GM18907 (cell line): ENCODE data around the gene ELF1.
"Not testable (repeated sequence)": the region's sequence is repeated elsewhere in the genome, so short reads cannot be mapped to it uniquely, and the experiment has no call there.

Experiments
- ATAC-seq: cut with Tn5 transposase; IDR thresholded peaks from one replicate; pipeline ENCODE4 v1.9.1; 2021; ENCODE audit warnings: mild to moderate bottlenecking, moderate library complexity; ENCODE audit not compliant: unreplicated experiment

The ELF1 gene

GRCh38 chr13:40941581-40941980 lies 77.5 kb downstream of the ELF1 start:
- no peak for ATAC-seq

GRCh38 chr13:40940841-40941240 lies 78.3 kb downstream of the ELF1 start:
- no peak for ATAC-seq

- ATAC-seq: peak; percentile 76
Observed at GRCh38 chr13:40933508-40934204, 85.5 kb downstream of the ELF1 start.

- ATAC-seq: no peak
Observed at GRCh38 chr13:40932252-40932651, 86.9 kb downstream of the ELF1 start.

- no peak for ATAC-seq
Observed at GRCh38 chr13:40931719-40932118, 87.4 kb downstream of the ELF1 start.

- ATAC-seq: not testable (repeated sequence)
Observed at GRCh38 chr13:40929883-40930282, 89.2 kb downstream of the ELF1 start.

GRCh38 chr13:40928980-40929379 lies 90.1 kb downstream of the ELF1 start:
- ATAC-seq: no peak

- ATAC-seq: no peak
Observed at GRCh38 chr13:40927929-40928328, 91.2 kb downstream of the ELF1 start.

GRCh38 chr13:40923867-40924266 lies 95.2 kb downstream of the ELF1 start:
- no peak for ATAC-seq

GRCh38 chr13:40922437-40923040 lies 96.6 kb downstream of the ELF1 start:
- no peak for ATAC-seq

GRCh38 chr13:40920826-40921225 lies 98.3 kb downstream of the ELF1 start:
- no peak for ATAC-seq

- not testable (repeated sequence) for ATAC-seq
Observed at GRCh38 chr13:40919901-40920300, 99.2 kb downstream of the ELF1 start.

- no peak for ATAC-seq
Observed at GRCh38 chr13:40916207-40916998, 102.7 kb downstream of the ELF1 start.

GRCh38 chr13:40914863-40915262 lies 104.3 kb downstream of the ELF1 start:
- not testable (repeated sequence) for ATAC-seq

- ATAC-seq: no peak
Observed at GRCh38 chr13:40911341-40911740, 107.8 kb downstream of the ELF1 start.

- ATAC-seq: peak; percentile 79
Observed at GRCh38 chr13:40910324-40911050, 108.6 kb downstream of the ELF1 start.

- not testable (repeated sequence) for ATAC-seq
Observed at GRCh38 chr13:40909541-40910200, 109.4 kb downstream of the ELF1 start.

- no peak for ATAC-seq
Observed at GRCh38 chr13:40908546-40908945, 110.6 kb downstream of the ELF1 start.

- ATAC-seq: not testable (repeated sequence)
Observed at GRCh38 chr13:40901032-40901431, 118.1 kb downstream of the ELF1 start.

- ATAC-seq: not testable (repeated sequence)
Observed at GRCh38 chr13:40900568-40900967, 118.5 kb downstream of the ELF1 start.

GRCh38 chr13:40897053-40897452 lies 122.1 kb downstream of the ELF1 start:
- no peak for ATAC-seq
